ENCODE measurements around the gene NFYB. TPM values are rescaled to one million over a fixed set of nuclear protein-coding genes. Genes with fewer than 3 reads are reported as not detected.

The NFYB gene
- total and polyA plus RNA-seq, 2 donors (not counting 3 experiments of a cell fraction or from before 2014, with no cell fraction given): 10.2 to 23.3 TPM

- intact Hi-C loops (cut with micrococcal nuclease) (no loop called here), dilution Hi-C loops (cut with MboI; ENCODE audit: extremely low pct_ligation_motif_present, low sequenced_read_pairs) (no loop called here)
- no peaks in the 10 kb centered on the region for H3K4me1 ChIP-seq (ENCODE audit: control insufficient read depth, extremely low read depth, insufficient read depth, low read length)
- H3K9me3 ChIP-seq (replicated peaks; ENCODE audit: control insufficient read depth, insufficient read depth, low read length): no peaks in the 10 kb centered on the region
- no TSS peak for BruUV-seq (replicated peaks)
- TF ChIP-seq, protein P1, sequence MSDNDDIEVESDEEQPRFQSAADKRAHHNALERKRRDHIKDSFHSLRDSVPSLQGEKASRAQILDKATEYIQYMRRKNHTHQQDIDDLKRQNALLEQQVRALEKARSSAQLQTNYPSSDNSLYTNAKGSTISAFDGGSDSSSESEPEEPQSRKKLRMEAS (IDR thresholded peaks at IDR 0.05; ENCODE audit: insufficient read depth, insufficient read length): no peak
- TF ChIP-seq FOS (IDR thresholded peaks at IDR 0.05; ENCODE audit: borderline replicate concordance, insufficient read depth, low read length): no peak
- TF ChIP-seq JUN (IDR thresholded peaks at IDR 0.05; ENCODE audit: borderline replicate concordance, insufficient read depth, insufficient read length, low read depth): no peak
- TF ChIP-seq POLR2A (IDR thresholded peaks at IDR 0.05; ENCODE audit: low read depth, low read length): no peak
- no peak for TF ChIP-seq POLR2AphosphoS5 (IDR thresholded peaks at IDR 0.05; ENCODE audit: insufficient read depth, low read depth, low read length)
- no peak for TF ChIP-seq EZH2 (IDR thresholded peaks at IDR 0.05; ENCODE audit: borderline replicate concordance, low read depth, low read length, severe bottlenecking)
- TF ChIP-seq, protein P2, sequence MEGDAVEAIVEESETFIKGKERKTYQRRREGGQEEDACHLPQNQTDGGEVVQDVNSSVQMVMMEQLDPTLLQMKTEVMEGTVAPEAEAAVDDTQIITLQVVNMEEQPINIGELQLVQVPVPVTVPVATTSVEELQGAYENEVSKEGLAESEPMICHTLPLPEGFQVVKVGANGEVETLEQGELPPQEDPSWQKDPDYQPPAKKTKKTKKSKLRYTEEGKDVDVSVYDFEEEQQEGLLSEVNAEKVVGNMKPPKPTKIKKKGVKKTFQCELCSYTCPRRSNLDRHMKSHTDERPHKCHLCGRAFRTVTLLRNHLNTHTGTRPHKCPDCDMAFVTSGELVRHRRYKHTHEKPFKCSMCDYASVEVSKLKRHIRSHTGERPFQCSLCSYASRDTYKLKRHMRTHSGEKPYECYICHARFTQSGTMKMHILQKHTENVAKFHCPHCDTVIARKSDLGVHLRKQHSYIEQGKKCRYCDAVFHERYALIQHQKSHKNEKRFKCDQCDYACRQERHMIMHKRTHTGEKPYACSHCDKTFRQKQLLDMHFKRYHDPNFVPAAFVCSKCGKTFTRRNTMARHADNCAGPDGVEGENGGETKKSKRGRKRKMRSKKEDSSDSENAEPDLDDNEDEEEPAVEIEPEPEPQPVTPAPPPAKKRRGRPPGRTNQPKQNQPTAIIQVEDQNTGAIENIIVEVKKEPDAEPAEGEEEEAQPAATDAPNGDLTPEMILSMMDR (IDR thresholded peaks at IDR 0.05; ENCODE audit: extremely low read depth in 1 of 2, insufficient read depth in 1 of 2, low read depth in 1 of 2, low read length in 2 of 2): no peak
- TF ChIP-seq MYC (IDR thresholded peaks at IDR 0.05; ENCODE audit: low read depth, low read length): no peak
- no peak for TF ChIP-seq GATA2 (IDR thresholded peaks at IDR 0.05; ENCODE audit: insufficient read depth, insufficient read length, low read depth, low read length)
- DNase-seq (ENCODE audit: low read depth, low spot score) (no peak), FAIRE-seq (no peak)
- no peaks in the 10 kb centered on the region for H3K27me3 ChIP-seq (ENCODE audit: control insufficient read depth in 2 of 2, insufficient read depth in 2 of 2, low read length in 2 of 2)
- peaks cover 8% of the 10 kb centered on the region for H3K79me2 ChIP-seq (ENCODE audit: control insufficient read depth, insufficient read depth, low read length)
- H3K4me2 ChIP-seq (ENCODE audit: insufficient read depth, low read length): no peak overlapping the region
- H2AFZ ChIP-seq (ENCODE audit: low read depth, low read length): no peak overlapping the region
- POLR2A ChIA-PET: no interaction called here
- H4K20me1 ChIP-seq (replicated peaks; ENCODE audit: control insufficient read depth, extremely low read depth, insufficient read depth, low read length): no peaks in the 10 kb centered on the region
- no peaks in the 10 kb centered on the region for H3K36me3 ChIP-seq (ENCODE audit: control insufficient read depth in 2 of 2, extremely low read depth in 1 of 2, insufficient read depth in 2 of 2, low read length in 2 of 2)
- no peak overlapping the region for H3K4me3 ChIP-seq (replicated peaks in 1 of 3; ENCODE audit: insufficient read depth in 1 of 3, low read depth in 1 of 3, low read length in 3 of 3)
- H3K27ac ChIP-seq (ENCODE audit: insufficient read depth, low read depth, low read length): no peak overlapping the region
- no peaks in the 10 kb centered on the region for H3K9me1 ChIP-seq (replicated peaks; ENCODE audit: control insufficient read depth, extremely low read depth, insufficient read depth, low read length)
- CTCF ChIA-PET: no interaction called here
- no peak overlapping the region for H3K9ac ChIP-seq (replicated peaks; ENCODE audit: extremely low read depth, insufficient read depth, low read length)
These were observed 64.3 kb downstream of the NFYB start for GRCh38 chr12:104073699-104074098.

All from endothelial cell of umbilical vein (primary cell).